GM12874 (cell line): ENCODE measurements around the gene SLCO2A1.

Experiments
- CTCF ChIP-seq: IDR thresholded peaks from 2 replicates; pipeline ENCODE4 v1.5.1; 2011; ENCODE audit warnings: low read depth, mild to moderate bottlenecking, control low read depth, low read length, moderate library complexity; ENCODE audit not compliant: insufficient read depth

The SLCO2A1 gene

GRCh38 chr3:133932009-133932408, 97.7 kb downstream of the SLCO2A1 start:
- no peak for TF ChIP-seq CTCF

GRCh38 chr3:133931084-133931483, 98.6 kb downstream of the SLCO2A1 start:
- TF ChIP-seq CTCF = no peak

GRCh38 chr3:133930341-133930933, 99.3 kb downstream of the SLCO2A1 start:
- peak; percentile 33; the same call in 1 of the 2 replicates for TF ChIP-seq CTCF

GRCh38 chr3:133928903-133929607, 100.7 kb downstream of the SLCO2A1 start:
- no peak for TF ChIP-seq CTCF

- no peak for TF ChIP-seq CTCF
Measured at GRCh38 chr3:133928136-133928893, 101.4 kb downstream of the SLCO2A1 start.

GRCh38 chr3:133927540-133928066, 102.1 kb downstream of the SLCO2A1 start:
- TF ChIP-seq CTCF = peak; percentile 77
